ENCODE results near the gene MRPS2.
"Not testable (repeated sequence)": the region's sequence is repeated elsewhere in the genome, so short reads cannot be mapped to it uniquely, and the experiment has no call there.

Gene MRPS2

DNA sequence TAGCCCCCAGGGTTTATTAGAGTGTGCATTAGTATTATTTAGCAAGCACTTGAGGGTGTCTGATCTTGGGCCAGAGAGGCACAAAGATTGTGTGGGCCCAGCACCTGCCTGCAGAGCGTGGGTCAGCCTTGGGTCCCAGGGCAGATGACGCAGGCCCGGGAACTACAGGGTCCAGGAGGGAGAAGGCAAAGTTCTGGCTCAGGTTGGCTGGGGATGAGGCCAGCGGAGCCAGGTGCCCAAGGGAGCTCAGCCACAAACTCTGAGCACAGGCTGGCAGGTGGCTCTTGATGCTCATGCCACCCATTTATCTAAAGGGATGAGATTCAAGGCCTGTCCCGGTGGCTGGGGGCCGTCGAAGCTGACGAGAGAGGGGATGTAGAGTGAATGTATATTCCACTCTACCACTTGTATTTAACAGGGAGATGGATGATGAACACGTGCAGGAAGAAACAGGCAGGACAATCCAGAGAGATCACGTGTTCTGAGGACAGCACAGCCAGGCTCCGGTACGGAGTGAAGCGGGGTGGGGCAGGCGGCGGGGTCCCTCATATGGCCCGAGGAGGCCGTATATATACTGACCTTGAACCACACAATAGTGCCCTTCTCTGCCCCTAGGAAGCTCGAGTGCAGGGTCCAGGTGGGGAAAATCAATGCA is 44.6 kb downstream of the MRPS2 start:
- TF ChIP-seq FOXP2 (optimal IDR thresholded peaks at IDR 0.05; ENCODE audit: control extremely low read depth, extremely low read length, insufficient read depth) (no peak), POLR2AphosphoS5 (IDR thresholded peaks at IDR 0.05; ENCODE audit: borderline replicate concordance, low read depth, low read length) (no peak), EZH2 (IDR thresholded peaks at IDR 0.05) (no peak)
- Histone ChIP-seq H3K9me3 (ENCODE audit: low read depth, low read length) (no peaks in the 10 kb centered on the region), H3K27ac (no peak overlapping the region), H3K9ac (ENCODE audit: insufficient read length) (no peak overlapping the region), H3K36me3 (ENCODE audit: insufficient read depth, low read length) (no peaks in the 10 kb centered on the region), H3K4me3 (no peak overlapping the region)
- no peak for DNase-seq (ENCODE audit: low read depth, low spot score)

DNA sequence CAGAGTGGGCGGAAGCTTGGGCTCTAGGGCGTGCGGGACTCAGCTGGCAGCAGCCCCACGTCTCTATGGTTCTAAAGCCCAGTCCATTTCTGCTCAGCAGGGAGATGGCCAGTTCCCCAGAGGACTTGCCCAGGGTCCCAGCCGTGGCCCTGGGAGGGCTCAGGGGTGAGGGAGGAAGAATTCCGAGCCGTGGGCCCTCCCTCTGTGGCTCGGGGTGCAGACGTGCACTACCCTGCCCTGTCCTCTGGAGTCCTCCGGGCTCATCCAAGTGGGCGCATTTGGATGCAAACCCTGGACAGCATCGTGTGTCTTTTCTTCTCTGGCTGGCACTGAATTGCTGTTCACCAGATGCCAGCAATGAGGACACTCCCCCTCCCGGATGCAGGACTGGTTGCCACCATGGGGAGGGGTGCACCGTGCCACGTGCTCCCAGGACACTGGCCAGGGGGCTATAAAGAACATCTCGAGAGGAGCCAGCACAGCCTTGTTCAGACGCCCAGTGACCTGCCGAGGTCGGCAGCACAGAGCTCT is 45.2 kb downstream of the MRPS2 start, which contains the start of gene OBP2A:
TSS of gene OBP2A (plus strand) at position 481 of the 531 bp plus-strand sequence. CDS start 55 bp downstream, outside the sequence.
- H3K9ac ChIP-seq (ENCODE audit: insufficient read length); H3K36me3 ChIP-seq (ENCODE audit: insufficient read depth, low read length); H3K4me3 ChIP-seq; H3K27ac ChIP-seq; DNase-seq (ENCODE audit: low read depth, low spot score); H3K9me3 ChIP-seq (ENCODE audit: low read depth, low read length): not testable (repeated sequence)

DNA sequence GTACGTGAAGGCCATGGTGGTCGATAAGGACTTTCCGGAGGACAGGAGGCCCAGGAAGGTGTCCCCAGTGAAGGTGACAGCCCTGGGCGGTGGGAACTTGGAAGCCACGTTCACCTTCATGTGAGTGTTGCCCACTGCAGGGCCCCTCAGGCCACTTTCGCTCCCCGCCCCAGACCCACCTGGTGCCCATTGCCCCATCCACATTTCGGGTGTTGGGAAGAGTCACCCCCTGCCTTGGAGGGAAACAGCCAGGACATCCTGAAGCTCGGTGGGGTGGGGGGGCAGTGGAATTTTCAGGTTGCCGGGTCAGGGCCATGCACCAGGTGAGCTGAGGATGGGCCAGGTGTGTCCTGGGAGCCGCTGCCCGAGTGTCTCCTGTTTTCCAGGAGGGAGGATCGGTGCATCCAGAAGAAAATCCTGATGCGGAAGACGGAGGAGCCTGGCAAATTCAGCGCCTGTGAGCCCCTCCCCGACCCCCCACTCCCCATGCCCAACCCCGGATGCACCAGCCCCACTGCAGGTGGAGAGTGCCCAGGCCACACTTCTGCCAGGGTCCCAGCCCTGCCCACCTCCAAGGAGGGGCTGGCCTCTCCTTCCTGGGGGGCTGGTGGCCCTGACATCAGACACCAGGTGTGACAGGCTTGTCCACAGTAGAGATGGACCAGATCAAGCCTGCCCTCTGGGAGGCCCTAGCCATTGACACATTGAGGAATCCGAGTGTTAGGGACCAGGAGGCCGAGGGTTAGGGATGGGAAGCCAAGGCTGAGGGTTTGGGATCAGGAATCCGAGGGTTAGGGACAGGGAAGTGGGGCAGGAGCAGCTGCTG is 46.5 kb downstream of the MRPS2 start:
- not testable (repeated sequence) for H3K36me3 ChIP-seq (ENCODE audit: insufficient read depth, low read length); H3K4me3 ChIP-seq; H3K27ac ChIP-seq; H3K9me3 ChIP-seq (ENCODE audit: low read depth, low read length); H3K9ac ChIP-seq (ENCODE audit: insufficient read length); DNase-seq (ENCODE audit: low read depth, low spot score)

DNA sequence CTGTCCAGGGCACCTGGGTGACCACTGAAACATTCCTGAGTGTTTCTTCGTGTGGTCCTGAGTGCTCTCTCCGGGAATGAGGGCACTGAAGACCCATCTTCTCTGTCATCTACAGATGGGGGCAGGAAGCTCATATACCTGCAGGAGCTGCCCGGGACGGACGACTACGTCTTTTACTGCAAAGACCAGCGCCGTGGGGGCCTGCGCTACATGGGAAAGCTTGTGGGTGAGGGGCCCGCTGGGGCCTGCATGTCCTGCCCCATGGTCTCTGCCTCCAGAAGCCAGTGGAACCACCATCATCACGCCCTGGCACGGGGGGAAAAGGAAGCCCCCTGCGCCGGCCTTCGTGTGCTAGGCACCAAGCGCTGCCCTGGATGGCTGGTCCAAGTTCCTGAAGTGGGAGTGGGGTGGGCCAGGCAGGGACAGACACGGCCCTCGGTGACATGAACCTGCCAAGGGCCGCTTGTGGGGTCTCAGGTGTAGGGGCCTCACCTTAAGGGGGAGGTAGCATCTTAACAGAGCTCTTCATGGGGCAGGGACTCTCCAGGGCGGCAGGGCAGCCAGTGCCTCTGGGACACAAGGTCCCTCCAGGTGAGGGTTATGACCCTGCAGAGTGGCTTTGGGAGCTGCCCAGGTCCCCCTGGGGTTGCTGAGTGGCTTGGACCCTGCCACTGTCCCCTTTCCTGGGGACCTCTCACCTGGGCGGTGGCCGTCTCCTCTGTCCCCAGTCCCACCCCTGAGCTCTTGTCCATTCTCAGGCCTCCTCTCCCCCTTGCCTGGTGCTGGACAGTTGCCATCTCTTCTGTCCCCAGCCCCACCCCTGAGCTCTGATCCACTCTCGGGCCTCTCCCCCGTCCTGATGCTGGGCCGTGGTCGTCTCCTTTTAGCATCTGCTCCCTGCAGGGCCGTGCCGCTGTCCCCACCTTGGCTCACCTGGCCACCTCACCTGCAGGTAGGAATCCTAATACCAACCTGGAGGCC is 47.6 kb downstream of the MRPS2 start:
- Histone ChIP-seq H3K9ac (ENCODE audit: insufficient read length) (no peak overlapping the region), H3K36me3 (ENCODE audit: insufficient read depth, low read length) (no peaks in the 10 kb centered on the region)
- TF ChIP-seq POLR2AphosphoS5 (IDR thresholded peaks at IDR 0.05; ENCODE audit: borderline replicate concordance, low read depth, low read length) = no peak

DNA sequence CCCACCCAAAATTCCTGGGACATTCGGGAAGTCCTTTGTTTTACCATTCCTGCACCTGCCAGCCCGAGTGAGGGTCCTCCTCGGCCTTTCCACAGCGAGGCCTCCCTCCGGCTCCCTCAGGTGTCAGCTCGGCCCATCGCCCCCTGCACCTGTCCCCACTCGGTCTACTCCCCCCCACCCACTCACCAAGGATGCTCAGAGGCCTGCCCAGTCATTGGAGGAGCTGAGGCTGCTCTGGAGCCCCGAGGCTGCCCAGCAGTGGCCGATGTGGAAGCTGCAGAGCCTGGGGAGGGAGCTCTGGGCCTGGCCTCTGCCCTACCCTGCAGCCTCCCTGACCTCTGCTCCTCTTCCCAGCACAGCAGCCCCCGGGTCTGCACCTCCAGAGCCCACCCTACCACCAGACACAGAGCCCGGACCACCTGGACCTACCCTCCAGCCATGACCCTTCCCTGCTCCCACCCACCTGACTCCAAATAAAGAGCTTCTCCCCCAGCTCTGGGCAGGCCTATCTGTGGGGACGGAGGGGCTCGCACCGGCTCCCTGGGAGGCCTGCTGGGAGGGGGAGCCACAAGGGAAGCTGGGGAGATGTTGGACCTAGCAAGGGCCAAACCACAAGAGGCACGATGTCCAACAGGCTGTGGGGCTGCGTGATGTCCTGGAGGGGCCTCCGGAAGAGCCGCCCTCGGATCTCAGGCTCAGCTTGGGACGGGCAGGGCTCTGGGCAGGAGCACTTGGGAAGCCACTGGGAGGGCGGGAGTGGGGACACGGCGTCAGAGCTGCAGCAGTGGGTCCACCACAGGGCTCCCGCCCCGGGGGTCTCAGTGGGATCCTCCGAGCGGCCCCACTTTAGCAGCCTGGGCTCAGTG is 49.2 kb downstream of the MRPS2 start:
- H3K27ac ChIP-seq; DNase-seq (ENCODE audit: low read depth, low spot score); H3K36me3 ChIP-seq (ENCODE audit: insufficient read depth, low read length); H3K4me3 ChIP-seq; H3K9me3 ChIP-seq (ENCODE audit: low read depth, low read length); H3K9ac ChIP-seq (ENCODE audit: insufficient read length): not testable (repeated sequence)

More for the DNA sequence above, 47.6 kb downstream of the MRPS2 start:
- Histone ChIP-seq H3K9me3 (ENCODE audit: low read depth, low read length) (no peaks in the 10 kb centered on the region), H3K4me3 (no peak overlapping the region), H3K27ac (no peak overlapping the region)
- no peak for DNase-seq (ENCODE audit: low read depth, low spot score)

DNA sequence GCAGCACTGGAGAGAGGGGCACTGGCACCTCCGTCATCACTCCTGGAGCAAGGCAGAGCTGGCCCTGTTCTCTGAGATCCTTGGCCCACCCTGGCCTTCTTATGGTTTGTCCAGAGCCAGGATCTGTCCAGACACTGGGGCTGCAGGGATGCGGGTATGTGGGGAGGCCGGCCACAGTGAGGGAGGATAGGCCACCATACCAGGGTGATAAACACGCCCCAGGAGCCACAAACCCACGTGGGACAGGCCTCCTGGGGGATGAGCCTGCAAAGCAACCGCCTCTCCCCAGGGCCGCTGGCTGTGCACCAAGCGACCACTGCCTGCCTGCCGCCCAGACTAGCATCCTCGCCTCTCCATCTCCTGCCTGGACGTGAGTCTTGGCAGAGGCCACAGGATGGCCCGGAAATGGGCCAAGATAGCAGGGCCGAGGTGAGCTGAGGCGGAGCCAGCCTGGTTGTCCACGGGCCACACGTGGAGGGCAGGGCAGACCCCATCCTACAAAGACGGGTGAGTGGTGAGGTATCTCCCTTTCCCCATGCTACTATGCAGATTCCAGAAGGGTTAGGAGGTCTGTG is 49.9 kb downstream of the MRPS2 start:
- H3K9me3 ChIP-seq (ENCODE audit: low read depth, low read length) = no peaks in the 10 kb centered on the region
- no peaks in the 10 kb centered on the region for H3K36me3 ChIP-seq (ENCODE audit: insufficient read depth, low read length)
- TF ChIP-seq FOXP2 (optimal IDR thresholded peaks at IDR 0.05; ENCODE audit: control extremely low read depth, extremely low read length, insufficient read depth) (no peak), EZH2 (IDR thresholded peaks at IDR 0.05) (no peak), POLR2AphosphoS5 (IDR thresholded peaks at IDR 0.05; ENCODE audit: borderline replicate concordance, low read depth, low read length) (no peak)
- H3K4me3 ChIP-seq = no peak overlapping the region
- DNase-seq (ENCODE audit: low read depth, low spot score) = no peak
- H3K9ac ChIP-seq (ENCODE audit: insufficient read length) = no peak overlapping the region
- H3K27ac ChIP-seq = no peak overlapping the region

DNA sequence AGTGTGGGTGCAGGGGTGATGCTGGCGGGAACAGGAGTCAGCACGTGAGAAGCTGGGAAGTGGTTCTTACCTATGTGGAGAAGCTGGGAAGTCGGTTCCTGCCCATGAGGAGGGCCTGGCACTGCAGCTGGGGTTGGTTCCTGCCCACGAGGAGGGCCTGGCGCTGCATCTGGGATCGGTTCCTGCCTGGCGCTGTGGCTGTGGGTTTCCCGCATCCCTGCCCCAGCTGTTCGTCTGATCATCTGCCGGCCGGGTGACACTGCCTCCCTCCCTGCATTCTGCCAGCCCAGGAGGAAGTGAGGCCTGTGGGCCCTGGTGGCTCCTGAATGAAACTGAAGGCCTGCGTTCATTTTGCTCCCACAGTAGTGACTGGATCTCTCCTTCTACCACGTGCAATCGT is 50.5 kb downstream of the MRPS2 start:
- Histone ChIP-seq H3K9me3 (ENCODE audit: low read depth, low read length) (no peaks in the 10 kb centered on the region), H3K36me3 (ENCODE audit: insufficient read depth, low read length) (no peaks in the 10 kb centered on the region), H3K4me3 (no peak overlapping the region), H3K9ac (ENCODE audit: insufficient read length) (no peak overlapping the region), H3K27ac (no peak overlapping the region)
- DNase-seq (ENCODE audit: low read depth, low spot score) = no peak
- TF ChIP-seq EZH2 (IDR thresholded peaks at IDR 0.05) (no peak), POLR2AphosphoS5 (IDR thresholded peaks at IDR 0.05; ENCODE audit: borderline replicate concordance, low read depth, low read length) (no peak), FOXP2 (optimal IDR thresholded peaks at IDR 0.05; ENCODE audit: control extremely low read depth, extremely low read length, insufficient read depth) (no peak)
